Measurements from ENCODE around the gene ALDH5A1.

DNA sequence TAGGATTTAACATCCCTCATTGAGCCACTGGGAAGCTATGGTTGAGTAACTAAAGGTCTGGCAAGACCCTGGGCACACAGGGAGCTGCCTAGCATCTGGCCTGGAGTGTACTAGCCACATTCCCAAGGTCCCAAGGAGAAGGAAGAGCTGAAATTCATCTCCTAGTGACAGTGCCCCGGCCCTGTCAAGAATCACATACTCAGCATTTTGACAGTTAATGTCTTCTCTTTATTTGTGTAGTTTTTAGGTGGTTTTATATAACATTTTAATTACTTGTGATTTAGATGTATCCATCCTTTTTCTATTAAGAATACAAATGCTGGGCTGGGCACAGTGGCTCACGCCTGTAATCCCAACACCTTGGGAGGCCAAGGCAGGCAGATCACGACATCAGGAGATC is 40.4 kb downstream of the ALDH5A1 start:
- no peak for TF ChIP-seq POLR2A (IDR thresholded peaks at IDR 0.05; ENCODE audit: low read length)
- TF ChIP-seq GATA1 (IDR thresholded peaks at IDR 0.05; ENCODE audit: low read depth, low read length): no peak

Measured in erythroblast (primary cell).